K562 (cell line): ENCODE results near the gene SPIB. TPM values are rescaled to one million over a fixed set of nuclear protein-coding genes. Genes with fewer than 3 reads are reported as not detected.
A peak's percentile ranks its signal among the peaks of the same experiment; 100 is the strongest.

Source experiments
- CREB1 ChIP-seq, 2 experiments: sonication (generic) in 1 of 2; formaldehyde crosslinking in 1 of 2; IDR thresholded peaks; 2 replicates each; pipeline versions ENCODE4 v1.6.1 to v1.8.0; 2012 to 2022; ENCODE audit warnings: inconsistent platforms in 1 of 2, mild to moderate bottlenecking in 1 of 2, missing genetic modification reagents in 1 of 2, moderate library complexity in 1 of 2
- E2F3 ChIP-seq: fragments of 250-450 bp; sonication (Bioruptor Pico); IDR thresholded peaks from 2 replicates; pipeline ENCODE4 v1.4.0; 2020; ENCODE audit warnings: mild to moderate bottlenecking
- FOS ChIP-seq: IDR thresholded peaks from 3 replicates; pipeline ENCODE4 v1.6.1; 2011; ENCODE audit not compliant: insufficient read length; ENCODE audit errors: extremely low read depth
- HCFC1 ChIP-seq: IDR thresholded peaks from 2 replicates; pipeline ENCODE4 v1.6.1; 2012; ENCODE audit warnings: low read depth, low read length, improper control_type of control experiment
- HNRNPL ChIP-seq: fragments of 200-400 bp; formaldehyde crosslinking; IDR thresholded peaks from 2 replicates; pipeline ENCODE4 v1.6.1; 2017; ENCODE audit warnings: low read depth, mild to moderate bottlenecking, low read length
- MXI1 ChIP-seq: IDR thresholded peaks from 2 replicates; pipeline ENCODE4 v1.6.1; 2011; ENCODE audit warnings: low read depth, mild to moderate bottlenecking, improper control_type of control experiment, low read length
- PHF20 ChIP-seq: fragments of 450-650 bp; IDR thresholded peaks from 2 replicates; pipeline ENCODE4 v1.6.1; 2018; ENCODE audit not compliant: partially characterized antibody
- SREBF1 ChIP-seq: fragments of 150-350 bp; IDR thresholded peaks from 2 replicates; pipeline ENCODE4 v1.6.1; 2014; ENCODE audit warnings: antibody characterized with exemption, low read depth, low read length, borderline replicate concordance
- TRIM24 ChIP-seq, 2 experiments: fragments of 450-650 bp; IDR thresholded peaks; 2 replicates each; pipeline ENCODE4 v1.6.1; 2016
- TRIM28 ChIP-seq: fragments of 450-650 bp; IDR thresholded peaks from 2 replicates; pipeline ENCODE4 v1.6.1; 2017
- ZEB2 ChIP-seq: fragments of 450-650 bp; IDR thresholded peaks from 2 replicates; pipeline ENCODE4 v1.6.1; 2016
- ZNF263 ChIP-seq: sonication (generic); formaldehyde crosslinking; IDR thresholded peaks from 2 replicates; pipeline ENCODE4 v1.8.0; 2022; ENCODE audit warnings: mild to moderate bottlenecking, missing genetic modification reagents, borderline replicate concordance
- ZNF354B ChIP-seq: fragments of 250-450 bp; sonication (Bioruptor Pico); IDR thresholded peaks from 2 replicates; pipeline ENCODE4 v1.4.0; 2020
- polyA plus RNA-seq, 8 experiments: library from polyadenylated mRNA; depleted of rRNA in 4 of 8; stranded (reverse) in 5 of 8; unstranded in 3 of 8; fragments of >200 nt; fragmentation: Nextera tagmentation in 2 of 8; fragmentation: Illumina TruSeq in 1 of 8; extraction: Ambion mirVana in 2 of 8; extraction: Trizol in 1 of 8; gene quantifications; 2 replicates each; pipeline versions ENCODE4 v1.2.1 to v1.2.3, GENCODE V29; 2011 to 2014; ENCODE audit warnings: inconsistent platforms in 1 of 8, missing spikeins in 1 of 8
- total RNA-seq, 7 experiments: library from RNA; depleted of rRNA in 6 of 7; stranded (reverse); fragments of >200 nt in 6 of 7; fragmentation: Illumina TruSeq in 2 of 7; extraction: Trizol in 2 of 7; gene quantifications; 2 replicates each; pipeline versions ENCODE4 v1.2.1 to v1.2.3, GENCODE V29; 2011 to 2021; ENCODE audit warnings: low replicate concordance in 1 of 7
- TF ChIP-seq, protein P1 (sequence below): sonication (generic); formaldehyde crosslinking; IDR thresholded peaks from 2 replicates; pipeline ENCODE4 v1.8.1; 2023; ENCODE audit warnings: mild to moderate bottlenecking, missing genetic modification reagents, moderate library complexity
- TF ChIP-seq, protein P2 (sequence below): sonication (generic); formaldehyde crosslinking; IDR thresholded peaks from 2 replicates; pipeline ENCODE4 v1.8.0; 2022; ENCODE audit warnings: mild to moderate bottlenecking, missing genetic modification reagents
- TF ChIP-seq, protein P3 (sequence below): fragments of 250-450 bp; sonication (Bioruptor Pico); IDR thresholded peaks from 2 replicates; pipeline ENCODE4 v1.8.0; 2022; ENCODE audit warnings: inconsistent platforms
- TF ChIP-seq, protein P4 (sequence below): sonication (generic); formaldehyde crosslinking; IDR thresholded peaks from 2 replicates; pipeline ENCODE4 v1.8.1; 2023; ENCODE audit warnings: missing genetic modification reagents, mild to moderate bottlenecking, borderline replicate concordance

Gene SPIB
- total and polyA plus RNA-seq, 9 of the 15 experiments (the other 6 are each of a cell fraction or from before 2014, with no cell fraction given): 0.06 to 1.0 (median 0.43) TPM; not detected in 1

DNA sequence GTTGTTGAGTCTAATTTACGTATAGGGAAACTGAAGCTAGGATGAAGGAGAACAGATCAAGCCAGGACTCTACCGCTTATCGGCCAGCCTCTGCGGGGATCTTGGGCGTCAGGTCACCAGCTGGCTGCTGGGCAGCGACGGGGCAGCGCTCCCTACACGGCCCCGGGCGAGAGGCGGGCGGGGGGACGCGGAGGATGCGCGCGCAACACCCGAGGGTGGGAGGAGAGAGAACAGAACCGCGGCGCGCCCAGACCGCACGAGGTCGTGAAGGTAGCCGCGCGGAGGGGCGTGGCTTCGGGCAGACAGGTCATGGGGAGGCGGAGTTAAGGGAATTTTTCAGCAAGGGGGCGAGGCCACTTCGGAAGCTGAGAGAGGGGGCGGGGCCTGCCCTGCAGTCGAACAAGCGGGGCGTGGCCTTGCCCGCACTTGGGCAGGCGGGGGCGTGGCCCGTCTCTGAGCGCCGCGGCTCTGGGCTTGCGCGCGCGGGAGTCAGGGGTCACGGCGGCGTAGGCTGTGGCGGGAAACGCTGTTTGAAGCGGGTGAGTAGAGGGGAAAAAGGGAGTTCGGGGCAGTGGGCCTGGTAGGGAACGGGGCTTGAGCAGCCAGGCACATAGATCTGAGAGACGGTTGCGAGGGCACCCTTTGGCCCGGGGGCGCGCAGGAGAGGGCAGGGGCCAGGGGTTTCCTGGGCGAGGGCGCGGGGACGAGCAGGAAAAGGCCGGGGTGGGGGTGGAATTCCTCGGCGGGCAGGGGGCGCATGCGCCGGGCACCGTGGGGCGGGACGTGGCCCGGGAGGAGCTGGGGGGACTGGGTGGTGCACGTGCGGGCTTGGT lies 34.7 kb upstream of the SPIB start, which contains the start of gene POLD1 (continued):
- TF ChIP-seq, protein P1, sequence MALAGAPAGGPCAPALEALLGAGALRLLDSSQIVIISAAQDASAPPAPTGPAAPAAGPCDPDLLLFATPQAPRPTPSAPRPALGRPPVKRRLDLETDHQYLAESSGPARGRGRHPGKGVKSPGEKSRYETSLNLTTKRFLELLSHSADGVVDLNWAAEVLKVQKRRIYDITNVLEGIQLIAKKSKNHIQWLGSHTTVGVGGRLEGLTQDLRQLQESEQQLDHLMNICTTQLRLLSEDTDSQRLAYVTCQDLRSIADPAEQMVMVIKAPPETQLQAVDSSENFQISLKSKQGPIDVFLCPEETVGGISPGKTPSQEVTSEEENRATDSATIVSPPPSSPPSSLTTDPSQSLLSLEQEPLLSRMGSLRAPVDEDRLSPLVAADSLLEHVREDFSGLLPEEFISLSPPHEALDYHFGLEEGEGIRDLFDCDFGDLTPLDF (CRISPR knock-in tag): peak; percentile 97
- peak; percentile 98 for TF ChIP-seq E2F3
- no peak for TF ChIP-seq TRIM28
- no peak for TF ChIP-seq FOS
- TF ChIP-seq ZNF354B (CRISPR knock-in tag): no peak
- TF ChIP-seq SREBF1: no peak
- no peak; the same call in 1 of the 2 replicates for TF ChIP-seq HCFC1
- peak; percentile 79 for TF ChIP-seq PHF20
- no peak for TF ChIP-seq HNRNPL
- TF ChIP-seq, protein P2, sequence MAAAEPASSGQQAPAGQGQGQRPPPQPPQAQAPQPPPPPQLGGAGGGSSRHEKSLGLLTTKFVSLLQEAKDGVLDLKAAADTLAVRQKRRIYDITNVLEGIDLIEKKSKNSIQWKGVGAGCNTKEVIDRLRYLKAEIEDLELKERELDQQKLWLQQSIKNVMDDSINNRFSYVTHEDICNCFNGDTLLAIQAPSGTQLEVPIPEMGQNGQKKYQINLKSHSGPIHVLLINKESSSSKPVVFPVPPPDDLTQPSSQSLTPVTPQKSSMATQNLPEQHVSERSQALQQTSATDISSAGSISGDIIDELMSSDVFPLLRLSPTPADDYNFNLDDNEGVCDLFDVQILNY: peak; percentile 58; the same call in 1 of the 2 replicates
- peak; percentile 78 for TF ChIP-seq CREB1 (IDR thresholded peaks at IDR 0.05)
- peak; percentile 74 for TF ChIP-seq CREB1 (CRISPR knock-in tag; IDR thresholded peaks at IDR 0.05)
- TF ChIP-seq, protein P3, sequence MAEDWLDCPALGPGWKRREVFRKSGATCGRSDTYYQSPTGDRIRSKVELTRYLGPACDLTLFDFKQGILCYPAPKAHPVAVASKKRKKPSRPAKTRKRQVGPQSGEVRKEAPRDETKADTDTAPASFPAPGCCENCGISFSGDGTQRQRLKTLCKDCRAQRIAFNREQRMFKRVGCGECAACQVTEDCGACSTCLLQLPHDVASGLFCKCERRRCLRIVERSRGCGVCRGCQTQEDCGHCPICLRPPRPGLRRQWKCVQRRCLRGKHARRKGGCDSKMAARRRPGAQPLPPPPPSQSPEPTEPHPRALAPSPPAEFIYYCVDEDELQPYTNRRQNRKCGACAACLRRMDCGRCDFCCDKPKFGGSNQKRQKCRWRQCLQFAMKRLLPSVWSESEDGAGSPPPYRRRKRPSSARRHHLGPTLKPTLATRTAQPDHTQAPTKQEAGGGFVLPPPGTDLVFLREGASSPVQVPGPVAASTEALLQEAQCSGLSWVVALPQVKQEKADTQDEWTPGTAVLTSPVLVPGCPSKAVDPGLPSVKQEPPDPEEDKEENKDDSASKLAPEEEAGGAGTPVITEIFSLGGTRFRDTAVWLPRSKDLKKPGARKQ (CRISPR knock-in tag): no peak
- TF ChIP-seq, protein P4, sequence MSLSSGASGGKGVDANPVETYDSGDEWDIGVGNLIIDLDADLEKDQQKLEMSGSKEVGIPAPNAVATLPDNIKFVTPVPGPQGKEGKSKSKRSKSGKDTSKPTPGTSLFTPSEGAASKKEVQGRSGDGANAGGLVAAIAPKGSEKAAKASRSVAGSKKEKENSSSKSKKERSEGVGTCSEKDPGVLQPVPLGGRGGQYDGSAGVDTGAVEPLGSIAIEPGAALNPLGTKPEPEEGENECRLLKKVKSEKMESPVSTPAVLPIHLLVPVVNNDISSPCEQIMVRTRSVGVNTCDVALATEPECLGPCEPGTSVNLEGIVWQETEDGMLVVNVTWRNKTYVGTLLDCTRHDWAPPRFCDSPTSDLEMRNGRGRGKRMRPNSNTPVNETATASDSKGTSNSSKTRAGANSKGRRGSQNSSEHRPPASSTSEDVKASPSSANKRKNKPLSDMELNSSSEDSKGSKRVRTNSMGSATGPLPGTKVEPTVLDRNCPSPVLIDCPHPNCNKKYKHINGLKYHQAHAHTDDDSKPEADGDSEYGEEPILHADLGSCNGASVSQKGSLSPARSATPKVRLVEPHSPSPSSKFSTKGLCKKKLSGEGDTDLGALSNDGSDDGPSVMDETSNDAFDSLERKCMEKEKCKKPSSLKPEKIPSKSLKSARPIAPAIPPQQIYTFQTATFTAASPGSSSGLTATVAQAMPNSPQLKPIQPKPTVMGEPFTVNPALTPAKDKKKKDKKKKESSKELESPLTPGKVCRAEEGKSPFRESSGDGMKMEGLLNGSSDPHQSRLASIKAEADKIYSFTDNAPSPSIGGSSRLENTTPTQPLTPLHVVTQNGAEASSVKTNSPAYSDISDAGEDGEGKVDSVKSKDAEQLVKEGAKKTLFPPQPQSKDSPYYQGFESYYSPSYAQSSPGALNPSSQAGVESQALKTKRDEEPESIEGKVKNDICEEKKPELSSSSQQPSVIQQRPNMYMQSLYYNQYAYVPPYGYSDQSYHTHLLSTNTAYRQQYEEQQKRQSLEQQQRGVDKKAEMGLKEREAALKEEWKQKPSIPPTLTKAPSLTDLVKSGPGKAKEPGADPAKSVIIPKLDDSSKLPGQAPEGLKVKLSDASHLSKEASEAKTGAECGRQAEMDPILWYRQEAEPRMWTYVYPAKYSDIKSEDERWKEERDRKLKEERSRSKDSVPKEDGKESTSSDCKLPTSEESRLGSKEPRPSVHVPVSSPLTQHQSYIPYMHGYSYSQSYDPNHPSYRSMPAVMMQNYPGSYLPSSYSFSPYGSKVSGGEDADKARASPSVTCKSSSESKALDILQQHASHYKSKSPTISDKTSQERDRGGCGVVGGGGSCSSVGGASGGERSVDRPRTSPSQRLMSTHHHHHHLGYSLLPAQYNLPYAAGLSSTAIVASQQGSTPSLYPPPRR (CRISPR knock-in tag): no peak
- peak; percentile 46; the same call in 1 of the 2 replicates for TF ChIP-seq MXI1
- no peak; the same call in 1 of the 2 replicates for TF ChIP-seq ZNF263 (CRISPR knock-in tag)
- no peak for TF ChIP-seq ZEB2
- 0 out of 4 replicates have a peak, but pooled peaks have one; percentile 15 to 23 for TF ChIP-seq TRIM24 (IDR thresholded peaks at IDR 0.05)
